ENCODE results near the gene MSLN. TPM values are rescaled to one million over a fixed set of nuclear protein-coding genes. Genes with fewer than 3 reads are reported as not detected.

Gene MSLN
- polyA plus RNA-seq, 2 of the 4 experiments (the other 2 are of a cell fraction): 2.4 to 3.6 TPM

DNA sequence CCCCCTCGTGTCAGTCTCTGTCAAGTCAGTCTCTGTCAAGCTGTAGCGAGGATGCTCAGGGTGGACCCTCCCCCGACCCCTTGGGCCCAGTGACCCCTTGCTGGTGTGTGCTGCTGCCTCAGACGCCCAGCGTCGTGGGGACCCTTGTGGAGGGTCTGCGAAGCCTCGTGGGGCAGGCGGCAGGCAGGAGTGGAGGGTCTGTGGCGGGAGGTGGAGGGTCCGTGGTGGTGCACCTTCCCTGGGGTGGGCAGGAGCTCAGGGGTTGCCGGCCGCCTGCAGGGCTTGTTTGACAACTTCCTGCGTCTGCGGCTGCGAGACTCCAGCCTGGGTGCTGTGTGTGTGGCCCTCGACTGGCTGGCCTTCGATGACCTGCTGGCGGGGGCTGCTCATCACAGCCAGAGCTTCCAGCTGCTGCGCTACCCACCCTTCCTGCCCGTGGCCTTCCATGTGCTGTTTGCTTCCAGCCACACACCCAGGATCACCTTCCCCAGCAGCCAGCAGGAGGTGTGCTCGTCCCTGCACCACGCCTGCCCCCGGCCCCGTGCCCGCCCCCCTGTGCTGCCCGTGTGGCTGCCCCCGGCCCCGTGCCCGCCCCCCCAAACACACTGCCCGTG is 34.4 kb downstream of the MSLN start:
- Histone ChIP-seq H3K4me3 (no peak overlapping the region), H3K9me3 (no peaks in the 10 kb centered on the region), H3K4me2 (peak overlapping the region; percentile 51; the same call in 1 of the 3 replicates), H3K27ac (peak overlapping the region in 1 of 2 experiments; percentile 75; a peak in 3 of 6 replicates), H3K4me1 (peaks cover 26% of the 10 kb centered on the region)
- 73% methylated on average over 20 of the region's 31 CpGs for WGBS (ENCODE audit: missing lambda C conversion rate)
- peak in 1 of 2 experiments; percentile 14; a peak in 1 of 5 replicates for TF ChIP-seq JUN (IDR thresholded peaks at IDR 0.05)
- TF ChIP-seq ZFP36 (IDR thresholded peaks at IDR 0.05; ENCODE audit: borderline replicate concordance, partially characterized antibody): no peak
- DNase-seq (ENCODE audit: low read depth in 1 of 2, low spot score in 1 of 2): peak in 1 of 2 experiments; percentile 75
- ChIA-PET CTCF (interaction anchor here (1.0 to 3.4 kb wide), 7 partner anchors 9 to 308 kb away, joined by 3 to 27 read pairs (median 4); no protein-coding TSS in a partner anchor), POLR2A (no interaction called here)
- ATAC-seq: peak; percentile 7 to 47; a peak in 4 of 6 replicates
- no peak for FAIRE-seq

DNA sequence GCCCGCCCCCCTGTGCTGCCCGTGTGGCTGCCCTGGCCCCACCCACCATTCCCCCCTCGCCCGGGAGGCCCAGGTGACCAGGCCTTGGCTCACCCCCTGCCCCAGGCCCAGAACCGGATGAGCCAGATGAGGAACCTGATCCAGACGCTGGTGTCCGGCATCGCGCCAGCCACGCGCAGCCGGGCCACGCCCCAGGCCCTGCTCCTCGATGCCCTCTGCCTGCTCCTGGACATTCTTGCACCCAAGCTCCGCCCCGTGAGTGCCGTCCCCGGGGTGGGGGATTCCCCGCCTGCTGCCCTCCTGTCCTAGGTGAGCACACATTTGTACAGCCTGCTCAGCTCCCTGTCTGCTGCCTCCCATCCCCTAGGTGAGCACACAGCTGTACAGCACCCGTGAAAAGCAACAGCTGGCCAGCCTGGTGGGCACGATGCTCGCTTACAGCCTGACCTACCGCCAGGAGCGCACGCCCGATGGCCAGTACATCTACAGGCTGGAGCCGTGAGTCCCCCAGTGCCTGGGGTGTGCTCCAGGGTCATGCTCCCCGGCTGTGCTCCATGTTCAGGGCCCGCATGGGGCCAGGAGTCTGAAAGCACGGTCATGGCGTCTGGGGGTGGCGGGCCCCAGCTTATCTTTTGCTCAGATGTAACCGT is 35.2 kb downstream of the MSLN start:
- Histone ChIP-seq H3K4me2 (peak overlapping the region; percentile 51), H3K4me3 (no peak overlapping the region), H3K9me3 (no peaks in the 10 kb centered on the region), H3K4me1 (peaks cover 32% of the 10 kb centered on the region), H3K27ac (peak overlapping the region; percentile 10 to 75; a peak in 5 of 6 replicates)
- ChIA-PET POLR2A (interaction anchor here (0.5 kb wide), 1 partner anchor 13 kb away, joined by 3 read pairs; no protein-coding TSS in a partner anchor), CTCF (interaction anchor here (0.8 to 3.4 kb wide), 9 partner anchors 8 to 308 kb away, joined by 3 to 27 read pairs (median 4); no protein-coding TSS in a partner anchor)
- DNase-seq (ENCODE audit: low read depth in 1 of 2, low spot score in 1 of 2): peak; percentile 70 to 80
- FAIRE-seq: no peak
- peak; percentile 5 to 38; a peak in 3 of 6 replicates for ATAC-seq
- no peak for TF ChIP-seq CEBPB (IDR thresholded peaks at IDR 0.05)
- TF ChIP-seq, protein P1, sequence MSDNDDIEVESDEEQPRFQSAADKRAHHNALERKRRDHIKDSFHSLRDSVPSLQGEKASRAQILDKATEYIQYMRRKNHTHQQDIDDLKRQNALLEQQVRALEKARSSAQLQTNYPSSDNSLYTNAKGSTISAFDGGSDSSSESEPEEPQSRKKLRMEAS (IDR thresholded peaks at IDR 0.05): 0 out of 2 replicates have a peak, but pooled peaks have one; percentile 74
- WGBS (ENCODE audit: missing lambda C conversion rate): 34% methylated on average over 17 of the region's 33 CpGs

DNA sequence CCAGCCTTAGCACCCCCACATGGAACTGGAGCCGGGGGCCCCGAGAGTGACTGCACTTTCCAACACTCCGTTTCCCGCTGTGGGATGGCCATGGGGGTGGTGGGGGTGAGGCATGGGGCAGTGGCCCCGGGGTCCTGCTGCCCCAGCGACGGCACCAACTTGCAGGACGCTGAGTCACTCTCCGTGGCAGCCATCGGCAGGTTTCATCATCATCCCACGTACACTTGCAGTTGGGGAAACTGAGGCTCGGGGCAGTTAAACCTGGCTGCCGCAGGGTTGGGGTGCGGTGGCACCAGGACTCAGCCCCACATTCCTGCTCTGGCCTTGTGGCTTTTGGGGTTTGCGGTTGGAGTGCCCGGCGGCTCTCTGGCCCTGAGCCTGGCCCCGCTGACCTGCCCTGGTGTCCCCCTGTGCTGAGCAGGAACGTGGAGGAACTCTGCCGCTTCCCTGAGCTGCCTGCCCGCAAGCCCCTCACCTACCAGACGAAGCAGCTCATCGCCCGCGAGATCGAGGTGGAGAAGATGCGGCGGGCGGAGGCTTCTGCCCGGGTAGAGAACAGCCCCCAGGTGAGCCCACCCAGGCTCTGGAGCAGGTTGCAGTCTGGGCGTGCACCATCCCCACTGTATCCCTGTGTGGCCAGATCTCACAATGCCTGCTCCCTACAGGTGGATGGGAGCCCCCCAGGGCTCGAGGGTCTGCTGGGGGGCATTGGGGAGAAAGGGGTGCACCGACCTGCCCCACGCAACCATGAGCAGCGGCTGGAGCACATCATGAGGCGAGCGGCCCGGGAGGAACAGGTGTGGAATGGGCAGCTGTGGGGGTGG is 36.0 kb downstream of the MSLN start:
- no peak for TF ChIP-seq KDM5A (IDR thresholded peaks at IDR 0.05)
- no peak for TF ChIP-seq NR3C1 (IDR thresholded peaks at IDR 0.05)
- TF ChIP-seq CBX2 (IDR thresholded peaks at IDR 0.05; ENCODE audit: borderline replicate concordance, low read depth): no peak
- no peak for TF ChIP-seq SMC3 (IDR thresholded peaks at IDR 0.05)
- no peak for TF ChIP-seq RAD21 (conservative IDR thresholded peaks at IDR 0.05 in 1 of 2, IDR thresholded peaks at IDR 0.05 in 1 of 2)
- TF ChIP-seq RCOR1 (IDR thresholded peaks at IDR 0.05; ENCODE audit: low read depth, low read length): no peak
- TF ChIP-seq JUN (IDR thresholded peaks at IDR 0.05): no peak
- TF ChIP-seq NPAS2 (CRISPR knock-in tag; IDR thresholded peaks at IDR 0.05; ENCODE audit: borderline replicate concordance): no peak
- TF ChIP-seq EP300 (IDR thresholded peaks at IDR 0.05): no peak
- TF ChIP-seq SREBF2 (IDR thresholded peaks at IDR 0.05): no peak
- TF ChIP-seq, protein P1 (IDR thresholded peaks at IDR 0.05): no peak
- TF ChIP-seq FOSB (CRISPR knock-in tag; IDR thresholded peaks at IDR 0.05): no peak
- TF ChIP-seq RARB (CRISPR knock-in tag; IDR thresholded peaks at IDR 0.05): no peak
- TF ChIP-seq FOXS1 (CRISPR knock-in tag; IDR thresholded peaks at IDR 0.05): no peak
- H3K9me3 ChIP-seq: no peaks in the 10 kb centered on the region
- 83% methylated on average over 30 of the region's 38 CpGs for WGBS (ENCODE audit: missing lambda C conversion rate)
- no peak for ATAC-seq
- H3K4me2 ChIP-seq: peak overlapping the region; percentile 51
- CTCF ChIA-PET: interaction anchor here (0.8 to 3.4 kb wide), 10 partner anchors 8 to 307 kb away, joined by 3 to 27 read pairs (median 4); no protein-coding TSS in a partner anchor
- POLR2A ChIA-PET: interaction anchor here (0.5 kb wide), 1 partner anchor 12 kb away, joined by 3 read pairs; no protein-coding TSS in a partner anchor
- DNase-seq (ENCODE audit: low read depth in 1 of 2, low spot score in 1 of 2): no peak
- peak overlapping the region; percentile 10 to 75; a peak in 5 of 6 replicates for H3K27ac ChIP-seq
- FAIRE-seq: no peak
- H3K4me3 ChIP-seq: no peak overlapping the region
- H3K4me1 ChIP-seq: peaks cover 32% of the 10 kb centered on the region

DNA sequence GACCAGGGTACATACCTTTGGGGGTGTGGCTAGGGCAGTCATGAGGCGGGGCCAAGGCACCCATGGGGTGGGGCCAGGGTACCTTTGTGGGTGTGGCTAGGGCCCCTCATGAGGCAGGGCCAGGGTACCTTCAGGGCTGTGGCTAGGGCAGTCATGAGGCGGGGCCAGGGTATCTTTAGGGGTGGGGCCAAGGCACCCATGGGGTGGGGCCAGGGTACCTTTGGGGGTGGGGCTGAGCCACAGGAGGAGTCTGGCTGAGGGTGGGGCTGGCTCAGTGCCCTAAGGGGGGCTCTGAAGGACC is 36.5 kb downstream of the MSLN start:
- Histone ChIP-seq H3K4me2 (no peak overlapping the region), H3K4me1 (peaks cover 32% of the 10 kb centered on the region), H3K4me3 (no peak overlapping the region), H3K9me3 (no peaks in the 10 kb centered on the region), H3K27ac (no peak overlapping the region)
- FAIRE-seq (no peak), ATAC-seq (peak in 1 of 2 experiments; percentile 9; a peak in 3 of 6 replicates), DNase-seq (ENCODE audit: low read depth in 1 of 2, low spot score in 1 of 2) (peak in 1 of 2 experiments; percentile 55)
- CTCF ChIA-PET: interaction anchor here (0.9 to 3.4 kb wide), 3 partner anchors 11 to 260 kb away, joined by 3 to 27 read pairs (median 3); no protein-coding TSS in a partner anchor
- POLR2A ChIA-PET: no interaction called here
- WGBS (ENCODE audit: missing lambda C conversion rate): no CpG with 5 or more reads among the region's 2 CpGs
- TF ChIP-seq, protein P2, sequence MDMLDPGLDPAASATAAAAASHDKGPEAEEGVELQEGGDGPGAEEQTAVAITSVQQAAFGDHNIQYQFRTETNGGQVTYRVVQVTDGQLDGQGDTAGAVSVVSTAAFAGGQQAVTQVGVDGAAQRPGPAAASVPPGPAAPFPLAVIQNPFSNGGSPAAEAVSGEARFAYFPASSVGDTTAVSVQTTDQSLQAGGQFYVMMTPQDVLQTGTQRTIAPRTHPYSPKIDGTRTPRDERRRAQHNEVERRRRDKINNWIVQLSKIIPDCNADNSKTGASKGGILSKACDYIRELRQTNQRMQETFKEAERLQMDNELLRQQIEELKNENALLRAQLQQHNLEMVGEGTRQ (IDR thresholded peaks at IDR 0.05): no peak
- TF ChIP-seq, protein P3, sequence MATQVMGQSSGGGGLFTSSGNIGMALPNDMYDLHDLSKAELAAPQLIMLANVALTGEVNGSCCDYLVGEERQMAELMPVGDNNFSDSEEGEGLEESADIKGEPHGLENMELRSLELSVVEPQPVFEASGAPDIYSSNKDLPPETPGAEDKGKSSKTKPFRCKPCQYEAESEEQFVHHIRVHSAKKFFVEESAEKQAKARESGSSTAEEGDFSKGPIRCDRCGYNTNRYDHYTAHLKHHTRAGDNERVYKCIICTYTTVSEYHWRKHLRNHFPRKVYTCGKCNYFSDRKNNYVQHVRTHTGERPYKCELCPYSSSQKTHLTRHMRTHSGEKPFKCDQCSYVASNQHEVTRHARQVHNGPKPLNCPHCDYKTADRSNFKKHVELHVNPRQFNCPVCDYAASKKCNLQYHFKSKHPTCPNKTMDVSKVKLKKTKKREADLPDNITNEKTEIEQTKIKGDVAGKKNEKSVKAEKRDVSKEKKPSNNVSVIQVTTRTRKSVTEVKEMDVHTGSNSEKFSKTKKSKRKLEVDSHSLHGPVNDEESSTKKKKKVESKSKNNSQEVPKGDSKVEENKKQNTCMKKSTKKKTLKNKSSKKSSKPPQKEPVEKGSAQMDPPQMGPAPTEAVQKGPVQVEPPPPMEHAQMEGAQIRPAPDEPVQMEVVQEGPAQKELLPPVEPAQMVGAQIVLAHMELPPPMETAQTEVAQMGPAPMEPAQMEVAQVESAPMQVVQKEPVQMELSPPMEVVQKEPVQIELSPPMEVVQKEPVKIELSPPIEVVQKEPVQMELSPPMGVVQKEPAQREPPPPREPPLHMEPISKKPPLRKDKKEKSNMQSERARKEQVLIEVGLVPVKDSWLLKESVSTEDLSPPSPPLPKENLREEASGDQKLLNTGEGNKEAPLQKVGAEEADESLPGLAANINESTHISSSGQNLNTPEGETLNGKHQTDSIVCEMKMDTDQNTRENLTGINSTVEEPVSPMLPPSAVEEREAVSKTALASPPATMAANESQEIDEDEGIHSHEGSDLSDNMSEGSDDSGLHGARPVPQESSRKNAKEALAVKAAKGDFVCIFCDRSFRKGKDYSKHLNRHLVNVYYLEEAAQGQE (IDR thresholded peaks at IDR 0.05): no peak
- no peak for TF ChIP-seq EHF (CRISPR knock-in tag; IDR thresholded peaks at IDR 0.05)
- TF ChIP-seq NFE2L2 (conservative IDR thresholded peaks at IDR 0.05; ENCODE audit: low read length): no peak
- no peak for TF ChIP-seq HEYL (CRISPR knock-in tag; IDR thresholded peaks at IDR 0.05)
- TF ChIP-seq ZSCAN20 (CRISPR knock-in tag; IDR thresholded peaks at IDR 0.05): no peak
- TF ChIP-seq GATA3 (IDR thresholded peaks at IDR 0.05; ENCODE audit: borderline replicate concordance): no peak
